Activated CD4-positive, alpha-beta memory T cell treated with anti-CD3 and anti-CD28 coated beads for 36 hours (primary cell): ENCODE data around the gene SUPT3H. TPM values are rescaled to one million over a fixed set of nuclear protein-coding genes. Genes with fewer than 3 reads are reported as not detected.
"Not testable (repeated sequence)": the region's sequence is repeated elsewhere in the genome, so short reads cannot be mapped to it uniquely, and the experiment has no call there.

Source experiments
- CTCF ChIA-PET: fragments of 350-600 bp; sonication (Branson Sonifier 250); formaldehyde crosslinking; loops from one replicate; lab custom pipeline; 2021; ENCODE audit warnings: antibody characterized with exemption, inconsistent platforms; lab: Charles Lee
- POLR2A ChIA-PET: fragments of 350-600 bp; sonication (Branson Sonifier 250); formaldehyde crosslinking; loops from one replicate; lab custom pipeline; 2021; ENCODE audit warnings: antibody characterized with exemption; lab: Charles Lee
- DNase-seq: peaks from one replicate; pipeline ENCODE4 v3.0.0-alpha.2; 2020
- H3K27ac Mint-ChIP-seq: one replicate; pipeline ENCODE4 v1.8.0; 2021; ENCODE audit warnings: mixed read lengths
- H3K27me3 Mint-ChIP-seq: one replicate; pipeline ENCODE4 v1.8.0; 2021; ENCODE audit warnings: mixed read lengths
- H3K36me3 Mint-ChIP-seq: one replicate; pipeline ENCODE4 v1.8.0; 2021; ENCODE audit warnings: mixed read lengths
- H3K4me1 Mint-ChIP-seq: one replicate; pipeline ENCODE4 v1.8.0; 2021; ENCODE audit warnings: low read depth, mixed read lengths
- H3K4me3 Mint-ChIP-seq: one replicate; pipeline ENCODE4 v1.8.0; 2021; ENCODE audit warnings: mild to moderate bottlenecking, mixed read lengths
- H3K9me3 Mint-ChIP-seq: one replicate; pipeline ENCODE4 v1.8.0; 2021; ENCODE audit warnings: mixed read lengths
- intact Hi-C: fragments of 100-400 bp; cut with micrococcal nuclease; formaldehyde crosslinking; loops from one replicate; pipeline ENCODE4 v1.15.1; 2023
- total RNA-seq, 2 experiments: library from RNA; stranded (reverse); gene quantifications; one replicate each; pipeline ENCODE4 v1.2.3, GENCODE V29; 2021

The SUPT3H gene
- total RNA-seq, 2 experiments from 2014 or later = 17.4 to 18.2 TPM

DNA sequence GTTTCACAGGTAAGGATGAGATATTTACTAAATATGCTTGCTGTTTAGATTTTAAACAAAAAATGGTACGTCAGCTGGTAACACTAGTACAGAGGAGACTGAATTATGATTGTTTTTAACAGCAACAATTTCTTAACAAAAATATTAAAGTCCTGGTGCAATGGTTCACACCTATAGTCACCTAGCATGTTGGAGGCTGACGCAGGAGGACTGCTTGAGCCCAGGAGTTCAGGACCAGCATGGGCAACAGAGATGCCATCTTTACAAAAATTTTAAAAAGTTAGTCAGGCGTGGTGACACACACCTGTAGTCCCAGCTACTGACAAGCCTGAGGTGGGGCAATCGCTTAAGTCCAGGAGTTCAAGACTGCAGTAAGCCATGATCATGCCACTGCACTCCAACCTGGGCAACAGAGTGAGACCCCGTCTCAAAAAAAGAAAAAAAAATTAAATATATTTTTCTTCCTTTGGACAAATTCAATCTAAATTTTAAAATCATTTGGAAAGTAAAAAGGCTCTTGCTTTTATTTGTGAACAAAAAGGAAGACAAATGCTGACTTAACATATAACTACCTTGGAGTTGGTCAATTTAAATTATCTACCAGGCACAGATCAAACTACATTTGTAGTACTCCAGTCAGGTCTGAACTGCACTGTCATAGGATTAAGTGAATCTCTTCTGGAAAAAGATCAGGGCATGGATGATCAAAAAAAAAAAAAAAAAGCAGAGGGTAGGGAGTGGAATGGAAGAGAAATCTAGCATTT is 87.8 kb downstream of the SUPT3H start:
- no peak for DNase-seq
- intact Hi-C loops = loop anchor here (10.0 kb wide), 1 partner anchor 425 kb away; no protein-coding TSS in a partner anchor

DNA sequence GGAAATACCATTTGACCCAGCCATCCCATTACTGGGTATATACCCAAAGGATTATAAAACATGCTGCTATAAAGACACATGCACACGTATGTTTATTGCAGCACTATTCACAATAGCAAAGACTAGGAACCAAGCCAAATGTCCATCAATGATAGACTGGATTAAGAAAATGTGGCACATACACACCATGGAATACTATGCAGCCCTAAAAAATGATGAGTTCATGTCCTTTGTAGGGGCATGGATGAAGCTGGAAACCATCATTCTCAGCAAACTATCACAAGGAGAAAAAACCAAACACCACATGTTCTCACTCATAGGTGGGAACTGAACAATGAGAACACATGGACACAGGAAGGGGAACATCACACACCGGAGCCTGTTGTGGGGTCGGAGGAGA is 91.0 kb downstream of the SUPT3H start:
- H3K4me3 Mint-ChIP-seq, H3K9me3 Mint-ChIP-seq, H3K4me1 Mint-ChIP-seq, DNase-seq, intact Hi-C loops, H3K27me3 Mint-ChIP-seq, CTCF ChIA-PET, H3K27ac Mint-ChIP-seq, H3K36me3 Mint-ChIP-seq, POLR2A ChIA-PET: not testable (repeated sequence)

More for the DNA sequence above, 87.8 kb downstream of the SUPT3H start:
- CTCF ChIA-PET = no interaction called here
- Mint-ChIP-seq H3K9me3 (peaks cover 9% of the 10 kb centered on the region), H3K27ac (no peak overlapping the region), H3K4me3 (no peak overlapping the region), H3K36me3 (peaks cover 1% of the 10 kb centered on the region), H3K27me3 (no peaks in the 10 kb centered on the region), H3K4me1 (peaks cover 26% of the 10 kb centered on the region)
- POLR2A ChIA-PET = no interaction called here

DNA sequence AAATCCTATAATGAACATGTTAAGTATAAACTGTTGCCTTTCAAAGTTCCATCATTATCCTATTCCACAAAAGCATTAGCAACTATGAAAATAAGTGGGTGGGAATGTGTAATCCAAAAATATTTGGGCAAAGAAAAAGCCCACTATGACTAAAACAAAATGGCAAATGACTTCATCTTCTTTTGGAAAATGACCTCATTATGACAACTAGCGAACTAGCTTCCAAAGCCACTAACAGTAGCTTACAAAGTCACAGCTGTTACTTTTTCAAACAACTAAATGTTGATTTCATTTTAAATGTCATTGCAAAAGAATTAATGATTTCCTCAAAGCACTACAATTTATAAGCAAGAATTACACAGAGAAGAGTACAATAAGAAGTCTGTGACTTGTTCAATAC is 99.4 kb downstream of the SUPT3H start:
- no peak overlapping the region for H3K4me3 Mint-ChIP-seq
- no peaks in the 10 kb centered on the region for H3K27me3 Mint-ChIP-seq
- POLR2A ChIA-PET = no interaction called here
- CTCF ChIA-PET = no interaction called here
- H3K4me1 Mint-ChIP-seq = no peaks in the 10 kb centered on the region
- intact Hi-C loops = no loop called here
- H3K9me3 Mint-ChIP-seq = peaks cover 4% of the 10 kb centered on the region
- no peak for DNase-seq
- H3K36me3 Mint-ChIP-seq = peaks cover 8% of the 10 kb centered on the region
- no peak overlapping the region for H3K27ac Mint-ChIP-seq

DNA sequence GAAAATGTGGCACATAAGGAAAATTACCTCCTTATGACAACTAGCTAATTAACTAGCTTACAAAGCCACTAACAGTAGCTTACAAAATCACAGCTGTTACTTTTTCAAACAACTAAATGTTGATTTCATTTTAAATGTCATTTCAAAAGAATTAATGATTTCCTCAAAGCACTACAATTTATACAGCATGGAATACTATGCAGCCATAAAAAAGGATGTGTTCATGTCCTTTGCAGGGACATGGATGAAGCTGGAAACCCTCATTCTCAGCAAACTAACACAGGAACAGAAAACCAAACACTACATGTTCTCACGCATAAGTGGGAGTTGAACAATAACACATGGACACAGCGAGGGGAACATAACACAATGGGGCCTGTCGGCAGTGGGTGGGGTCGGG is 100.0 kb downstream of the SUPT3H start:
- POLR2A ChIA-PET, H3K27me3 Mint-ChIP-seq, H3K4me3 Mint-ChIP-seq, H3K36me3 Mint-ChIP-seq, CTCF ChIA-PET, DNase-seq, H3K4me1 Mint-ChIP-seq, H3K27ac Mint-ChIP-seq, intact Hi-C loops, H3K9me3 Mint-ChIP-seq: not testable (repeated sequence)

DNA sequence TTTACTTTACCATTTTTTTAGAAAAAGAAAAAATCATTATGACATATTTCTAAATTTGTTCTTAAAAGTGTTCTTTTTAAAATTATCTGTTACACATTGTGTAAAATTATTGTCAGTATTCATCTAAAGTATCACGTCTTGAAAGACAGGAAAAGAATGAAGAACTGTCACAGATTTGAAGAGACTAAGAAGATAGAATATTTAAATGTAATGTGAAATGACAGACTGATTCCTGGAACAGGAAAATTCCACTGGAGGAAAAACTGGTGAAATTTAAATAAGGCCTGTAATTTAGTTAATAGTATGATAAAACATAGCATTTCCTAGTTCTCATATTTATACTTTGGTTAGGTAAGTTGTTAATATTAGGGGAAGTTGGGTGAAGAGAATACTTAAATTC is 102.4 kb downstream of the SUPT3H start:
- Mint-ChIP-seq H3K4me1 (no peaks in the 10 kb centered on the region), H3K27ac (no peak overlapping the region), H3K27me3 (no peaks in the 10 kb centered on the region), H3K4me3 (no peak overlapping the region), H3K9me3 (peaks cover 14% of the 10 kb centered on the region), H3K36me3 (peaks cover 14% of the 10 kb centered on the region)
- CTCF ChIA-PET = no interaction called here
- intact Hi-C loops = no loop called here
- POLR2A ChIA-PET = no interaction called here
- DNase-seq = no peak

DNA sequence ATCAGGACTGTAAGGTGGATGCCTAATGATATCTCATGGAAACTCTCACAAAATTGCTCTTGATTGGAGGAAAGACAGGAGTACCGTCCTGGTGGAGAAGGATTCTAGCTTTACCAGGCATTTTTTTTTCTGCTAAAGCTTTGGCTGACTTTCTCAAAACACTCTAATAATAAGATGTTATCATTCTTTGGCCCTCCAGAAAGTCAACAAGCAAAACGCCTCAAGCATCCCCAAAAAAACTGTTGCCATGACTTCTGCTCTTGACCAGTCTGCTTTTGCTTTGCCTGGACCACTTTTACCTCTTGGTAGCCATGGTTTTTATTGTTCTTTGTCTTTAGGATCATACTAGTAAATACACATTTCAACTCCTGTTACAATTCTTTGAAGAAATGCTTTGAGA is 105.1 kb downstream of the SUPT3H start:
- Mint-ChIP-seq H3K27me3 (no peaks in the 10 kb centered on the region), H3K27ac (no peak overlapping the region), H3K4me1 (no peaks in the 10 kb centered on the region), H3K36me3 (peaks cover 11% of the 10 kb centered on the region), H3K4me3 (no peak overlapping the region), H3K9me3 (peaks cover 12% of the 10 kb centered on the region)
- ChIA-PET POLR2A (no interaction called here), CTCF (no interaction called here)
- DNase-seq = no peak
- intact Hi-C loops = no loop called here

DNA sequence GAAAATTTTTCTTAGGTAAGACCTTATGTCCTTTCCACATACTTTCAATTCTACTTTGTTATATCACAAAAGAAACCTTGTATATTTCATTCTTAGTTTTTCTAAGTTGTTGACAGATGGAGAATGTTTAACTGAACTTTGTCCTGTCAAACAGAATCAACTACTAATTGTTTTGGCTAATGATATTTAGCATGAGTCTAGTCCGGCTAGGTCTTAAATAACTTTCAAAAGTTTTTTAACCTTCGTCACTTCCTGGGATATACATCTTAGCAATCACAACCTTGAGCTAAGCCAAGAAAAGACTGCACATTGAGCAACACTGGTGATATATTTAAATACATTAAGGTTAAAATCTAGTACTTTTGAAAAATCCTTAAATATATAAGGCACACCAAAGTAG is 112.5 kb downstream of the SUPT3H start:
- Mint-ChIP-seq H3K27ac (no peak overlapping the region), H3K4me3 (no peak overlapping the region), H3K4me1 (peaks cover 4% of the 10 kb centered on the region), H3K36me3 (peaks cover 7% of the 10 kb centered on the region), H3K27me3 (no peaks in the 10 kb centered on the region), H3K9me3 (no peaks in the 10 kb centered on the region)
- ChIA-PET POLR2A (no interaction called here), CTCF (no interaction called here)
- no peak for DNase-seq
- intact Hi-C loops = no loop called here

DNA sequence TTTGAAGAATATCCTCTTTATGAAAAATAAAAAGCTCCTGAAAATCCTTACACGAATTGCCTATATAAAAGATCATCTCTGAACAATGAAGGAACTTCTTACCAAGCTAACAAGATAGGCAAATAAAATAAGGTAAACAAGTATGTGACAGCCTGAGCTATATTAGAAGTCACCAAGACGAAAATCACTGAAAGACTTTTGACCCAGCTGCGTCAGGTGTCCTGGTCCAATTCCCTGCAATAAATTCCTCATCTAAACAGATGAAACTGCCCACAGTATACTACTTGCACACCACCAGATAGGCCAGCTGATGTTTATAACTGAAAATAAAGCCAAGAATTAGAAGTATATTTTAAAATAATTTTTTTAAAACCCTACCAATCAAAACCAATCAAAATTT is 117.0 kb downstream of the SUPT3H start:
- POLR2A ChIA-PET = no interaction called here
- no peaks in the 10 kb centered on the region for H3K9me3 Mint-ChIP-seq
- CTCF ChIA-PET = no interaction called here
- no peak overlapping the region for H3K4me3 Mint-ChIP-seq
- DNase-seq = no peak
- H3K27me3 Mint-ChIP-seq = no peaks in the 10 kb centered on the region
- no peak overlapping the region for H3K27ac Mint-ChIP-seq
- peaks cover 4% of the 10 kb centered on the region for H3K4me1 Mint-ChIP-seq
- H3K36me3 Mint-ChIP-seq = peaks cover 7% of the 10 kb centered on the region
- intact Hi-C loops = no loop called here

DNA sequence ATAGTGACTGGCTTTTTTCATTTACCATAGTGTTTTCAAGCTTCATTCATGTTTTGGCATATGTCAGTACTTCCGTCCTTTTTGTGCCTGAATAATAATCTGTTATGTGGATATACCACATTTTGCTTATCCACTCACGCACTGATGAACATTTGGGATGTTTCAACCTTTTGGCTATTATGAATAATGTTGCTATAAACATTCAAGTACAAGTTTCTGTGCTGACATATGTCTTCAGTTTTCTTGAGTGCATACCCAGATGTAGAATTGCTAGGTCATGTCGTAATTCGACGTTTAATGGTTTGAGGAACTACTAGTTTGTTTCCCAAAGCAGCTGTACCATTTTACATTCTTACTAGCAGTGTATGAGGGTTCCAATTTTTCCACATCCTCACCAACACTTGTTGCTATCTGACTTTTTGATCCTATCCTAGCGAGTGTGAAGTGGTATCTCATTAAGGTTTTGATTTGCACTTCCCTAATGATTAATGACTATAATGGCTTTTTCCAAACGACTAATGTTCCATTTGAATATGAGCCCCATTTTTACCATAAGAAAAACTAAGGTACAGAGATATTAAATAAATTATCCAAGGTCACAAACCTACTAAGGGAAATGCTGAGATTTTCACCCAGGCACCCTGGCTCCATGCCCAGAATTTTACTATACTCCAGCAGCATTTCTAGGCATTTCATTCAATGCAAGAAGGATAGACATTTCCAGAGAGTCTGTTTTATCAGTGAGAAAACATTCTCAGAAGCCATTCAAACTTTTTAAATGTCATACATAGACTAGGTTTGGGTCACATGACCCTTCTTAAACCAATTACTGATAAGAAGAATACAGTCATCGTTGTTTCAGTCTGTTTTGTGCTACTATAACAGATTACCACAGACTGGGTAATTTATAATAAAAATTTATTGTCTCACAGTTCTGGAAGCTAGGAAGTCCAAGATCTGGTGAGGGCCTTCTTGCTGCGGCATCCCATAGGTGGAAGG is 120.7 kb downstream of the SUPT3H start:
- no peaks in the 10 kb centered on the region for H3K9me3 Mint-ChIP-seq

DNA sequence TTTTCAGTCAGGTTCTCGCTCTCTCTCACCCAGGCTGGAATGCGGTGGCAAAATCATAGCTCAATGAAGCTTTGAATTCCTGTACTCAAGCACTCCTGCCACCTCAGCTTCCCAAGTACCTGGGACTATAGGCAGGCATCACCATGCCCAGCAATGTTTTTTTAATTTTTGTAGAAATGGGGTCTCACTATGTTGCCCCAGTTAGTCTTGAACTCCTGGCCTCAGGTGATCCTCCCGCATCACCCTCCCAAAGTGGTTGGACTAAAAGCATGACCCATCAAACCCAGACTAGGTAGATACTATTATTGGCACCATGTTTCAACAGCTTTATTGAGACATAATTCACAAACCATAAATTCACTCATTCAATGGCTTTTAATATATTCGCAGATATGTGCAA is 122.3 kb downstream of the SUPT3H start:
- Mint-ChIP-seq H3K36me3 (no peaks in the 10 kb centered on the region), H3K27ac (no peak overlapping the region), H3K9me3 (no peaks in the 10 kb centered on the region), H3K4me3 (no peak overlapping the region), H3K4me1 (peaks cover 4% of the 10 kb centered on the region), H3K27me3 (no peaks in the 10 kb centered on the region)
- intact Hi-C loops = no loop called here
- ChIA-PET POLR2A (no interaction called here), CTCF (no interaction called here)
- no peak for DNase-seq

More for the DNA sequence above, 120.7 kb downstream of the SUPT3H start:
- H3K4me3 Mint-ChIP-seq = no peak overlapping the region
- POLR2A ChIA-PET = no interaction called here
- no peak overlapping the region for H3K27ac Mint-ChIP-seq
- peaks cover 4% of the 10 kb centered on the region for H3K4me1 Mint-ChIP-seq
- peaks cover 7% of the 10 kb centered on the region for H3K36me3 Mint-ChIP-seq
- no peaks in the 10 kb centered on the region for H3K27me3 Mint-ChIP-seq
- intact Hi-C loops = no loop called here
- no peak for DNase-seq
- CTCF ChIA-PET = no interaction called here

DNA sequence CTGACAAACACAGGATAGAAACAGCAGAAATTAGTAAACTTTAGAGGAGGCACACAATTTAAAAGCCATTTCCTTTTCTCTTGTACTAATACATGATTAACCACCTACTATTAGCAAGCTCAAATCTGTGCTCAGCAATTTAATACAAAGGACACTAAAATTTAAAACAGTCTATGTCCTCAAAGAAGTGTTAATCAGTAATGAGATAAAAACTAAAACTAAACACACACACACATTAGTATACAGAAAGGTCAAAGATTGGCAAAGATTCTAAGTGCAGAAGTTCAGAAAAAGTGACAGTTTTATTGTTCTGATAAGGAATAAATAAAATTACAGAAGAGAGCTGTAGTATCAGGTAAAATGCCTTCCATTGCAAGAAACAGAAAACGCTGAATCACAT is 123.5 kb downstream of the SUPT3H start:
- intact Hi-C loops = no loop called here
- no peak overlapping the region for H3K4me3 Mint-ChIP-seq
- ChIA-PET POLR2A (no interaction called here), CTCF (no interaction called here)
- H3K4me1 Mint-ChIP-seq = peaks cover 6% of the 10 kb centered on the region
- no peak overlapping the region for H3K27ac Mint-ChIP-seq
- H3K9me3 Mint-ChIP-seq = no peaks in the 10 kb centered on the region
- no peak for DNase-seq
- no peaks in the 10 kb centered on the region for H3K36me3 Mint-ChIP-seq
- H3K27me3 Mint-ChIP-seq = no peaks in the 10 kb centered on the region

DNA sequence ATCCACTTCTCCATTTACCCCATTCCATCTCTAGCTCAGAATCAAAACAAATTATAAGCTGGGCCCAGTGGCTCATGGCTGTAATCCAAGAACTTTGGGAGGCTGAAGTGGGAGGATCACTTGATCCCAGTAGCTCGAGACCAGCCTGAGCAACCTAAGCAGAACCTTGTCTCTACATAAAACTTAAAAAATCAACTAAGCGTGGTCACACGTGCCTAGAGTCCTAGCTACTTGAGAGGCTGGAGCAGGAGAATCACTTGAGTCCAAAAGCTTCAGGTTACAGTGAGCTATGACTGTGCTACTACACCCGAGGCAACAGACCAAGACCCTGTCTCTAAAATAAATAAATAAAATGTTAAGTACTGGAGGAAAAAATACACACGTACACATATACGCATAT is 124.3 kb downstream of the SUPT3H start:
- ChIA-PET POLR2A (no interaction called here), CTCF (no interaction called here)
- H3K4me1 Mint-ChIP-seq = peaks cover 6% of the 10 kb centered on the region
- H3K27ac Mint-ChIP-seq = no peak overlapping the region
- H3K9me3 Mint-ChIP-seq = no peaks in the 10 kb centered on the region
- no peak for DNase-seq
- H3K36me3 Mint-ChIP-seq = no peaks in the 10 kb centered on the region
- no peaks in the 10 kb centered on the region for H3K27me3 Mint-ChIP-seq
- intact Hi-C loops = no loop called here
- H3K4me3 Mint-ChIP-seq = no peak overlapping the region
